HG03039 (cell line): ENCODE results near the gene AMBRA1.
"Not testable (repeated sequence)": the region's sequence is repeated elsewhere in the genome, so short reads cannot be mapped to it uniquely, and the experiment has no call there.

Experiments
- ATAC-seq: cut with Tn5 transposase; IDR thresholded peaks from one replicate; pipeline ENCODE4 v1.9.1; 2021; ENCODE audit warnings: mild to moderate bottlenecking, moderate library complexity; ENCODE audit not compliant: unreplicated experiment

AMBRA1 gene

GRCh38 chr11:46615756-46616155, 21.9 kb upstream of the AMBRA1 start:
- ATAC-seq, result no peak

DNA sequence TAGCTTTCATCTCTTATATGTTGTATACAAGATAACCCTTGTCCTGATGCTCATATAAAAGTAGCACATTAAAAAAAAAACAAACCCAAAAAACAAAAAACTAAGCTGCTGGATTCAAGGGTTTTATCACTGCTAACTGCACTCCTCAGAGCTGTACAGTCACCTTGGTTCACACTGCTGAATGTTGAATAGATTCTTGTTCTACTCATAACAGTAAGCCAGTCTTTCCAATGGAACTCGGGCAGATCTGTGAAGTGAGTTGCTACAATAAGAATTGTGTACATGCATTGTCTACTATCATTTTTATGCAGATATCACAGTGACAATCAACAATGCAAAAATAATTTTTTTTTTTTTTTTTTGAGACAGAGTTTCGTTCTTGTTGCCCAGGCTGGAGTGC, 18.5 kb upstream of the AMBRA1 start:
- ATAC-seq, result no peak

DNA sequence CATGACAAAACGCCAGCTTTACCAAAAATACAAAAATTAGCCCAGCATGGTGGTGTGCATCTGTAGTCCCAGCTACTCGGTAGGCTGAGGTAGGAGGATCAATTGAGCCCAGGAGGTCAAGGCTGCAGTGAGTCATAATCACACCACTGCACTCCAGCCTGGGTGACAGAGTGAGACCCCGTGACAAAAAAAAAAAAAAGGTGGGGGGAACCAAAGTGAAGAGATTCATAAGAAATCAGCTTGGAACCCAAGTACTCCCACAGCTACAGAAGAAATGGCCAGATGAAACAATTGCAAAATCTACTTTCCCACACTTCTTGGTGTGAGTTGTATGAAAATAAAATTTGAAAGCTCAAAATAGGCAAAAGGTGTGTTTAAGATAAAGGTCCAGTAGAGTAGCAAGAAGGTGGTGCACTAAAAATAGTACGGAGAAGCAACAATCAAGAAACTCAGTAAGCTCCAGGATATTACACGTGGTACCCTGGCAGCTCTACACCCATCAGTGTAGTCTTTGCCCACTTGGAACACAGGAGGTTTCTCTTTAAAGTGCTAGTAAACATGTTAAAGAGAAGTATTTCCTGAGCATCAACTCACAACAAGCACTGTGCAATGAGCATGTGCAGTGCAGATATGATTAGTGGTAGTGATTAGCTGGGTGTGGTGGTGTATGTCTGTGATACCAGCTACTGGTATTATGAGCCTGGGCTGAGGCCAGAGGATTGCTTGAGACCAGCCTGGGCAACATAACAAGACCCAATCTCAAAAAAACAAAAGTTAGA, 17.9 kb upstream of the AMBRA1 start:
- ATAC-seq, result no peak

- ATAC-seq, result no peak
Measured at GRCh38 chr11:46609386-46609785, 15.6 kb upstream of the AMBRA1 start.

DNA sequence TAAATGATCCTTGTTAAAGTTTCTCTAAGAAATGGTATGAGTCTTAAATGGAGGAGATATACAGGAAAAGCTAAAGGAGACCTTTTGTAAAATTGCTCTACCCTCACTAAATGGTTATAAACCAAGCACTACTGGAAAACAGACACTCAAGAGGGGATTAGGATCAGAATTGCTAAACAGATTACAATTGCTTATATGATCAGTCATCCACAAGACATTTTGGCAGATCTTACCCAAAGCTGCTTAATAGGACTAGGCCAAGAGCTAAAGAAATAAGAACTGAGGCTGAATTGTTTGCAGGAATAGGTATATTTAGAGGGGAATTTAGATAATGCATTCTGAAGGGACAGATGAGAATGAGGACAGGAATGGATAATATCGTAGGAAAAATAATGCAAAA, 13.7 kb upstream of the AMBRA1 start:
- ATAC-seq, result no peak

DNA sequence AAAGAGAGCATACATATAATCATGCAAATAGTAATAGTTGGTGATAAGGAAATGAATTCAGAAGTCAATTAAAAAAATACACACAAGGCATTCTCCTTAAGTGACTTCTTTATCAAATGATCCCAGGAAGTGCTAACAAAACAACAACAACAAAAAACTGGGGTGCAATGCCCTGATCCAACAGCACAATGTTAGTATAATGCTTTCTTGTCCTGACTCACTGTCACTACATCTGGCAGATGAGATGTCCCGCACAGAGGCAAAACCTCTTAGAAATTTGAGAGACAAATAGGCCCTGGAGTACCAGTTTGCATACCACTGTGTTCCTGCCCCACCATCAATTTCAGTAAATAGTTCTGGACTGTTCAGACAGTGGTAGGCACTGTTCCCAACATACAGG, 11.0 kb upstream of the AMBRA1 start:
- no peak for ATAC-seq

- no peak for ATAC-seq
Measured at GRCh38 chr11:46603704-46604308, 10.0 kb upstream of the AMBRA1 start.

GRCh38 chr11:46601129-46601528, 7.3 kb upstream of the AMBRA1 start:
- ATAC-seq, result no peak

- ATAC-seq, result no peak
Measured at GRCh38 chr11:46600194-46600960, 6.6 kb upstream of the AMBRA1 start.

- ATAC-seq, result no peak
Measured at GRCh38 chr11:46599340-46600193, 5.7 kb upstream of the AMBRA1 start.

DNA sequence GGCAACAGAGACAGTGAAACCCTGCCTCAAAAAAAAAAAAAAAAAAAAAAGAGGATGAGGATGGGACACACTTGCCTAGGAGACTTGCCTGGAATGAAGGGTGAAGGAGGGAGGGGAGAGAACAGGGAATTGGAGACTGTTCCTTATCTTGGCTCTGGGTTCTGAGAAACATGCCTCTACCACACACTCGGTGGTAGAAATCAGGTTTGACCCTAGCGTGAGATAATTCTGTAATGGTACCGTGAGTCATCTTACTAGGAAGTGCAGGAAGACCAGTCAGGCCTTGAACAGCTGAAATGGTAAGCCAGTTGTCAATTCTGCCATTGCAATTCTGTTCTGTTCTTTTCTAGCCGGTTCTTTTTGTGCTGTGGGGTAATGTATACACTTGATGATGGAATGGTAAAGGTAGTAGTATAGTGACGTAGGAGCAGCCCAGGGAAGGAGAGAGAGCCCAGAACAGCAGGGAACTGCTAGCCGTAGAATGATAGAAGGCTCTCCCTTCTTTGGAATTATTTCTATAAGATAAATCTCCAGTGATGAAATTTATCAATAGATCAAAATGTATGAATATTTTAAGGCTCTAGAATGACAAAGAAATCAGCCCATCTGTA, 3.9 kb upstream of the AMBRA1 start:
- no peak for ATAC-seq

GRCh38 chr11:46597155-46597554, 3.3 kb upstream of the AMBRA1 start:
- ATAC-seq, result no peak

GRCh38 chr11:46594785-46595184, 962 bp upstream of the AMBRA1 start:
- ATAC-seq, result no peak

GRCh38 chr11:46594374-46594700, 514 bp upstream of the AMBRA1 start:
- ATAC-seq, result no peak

DNA sequence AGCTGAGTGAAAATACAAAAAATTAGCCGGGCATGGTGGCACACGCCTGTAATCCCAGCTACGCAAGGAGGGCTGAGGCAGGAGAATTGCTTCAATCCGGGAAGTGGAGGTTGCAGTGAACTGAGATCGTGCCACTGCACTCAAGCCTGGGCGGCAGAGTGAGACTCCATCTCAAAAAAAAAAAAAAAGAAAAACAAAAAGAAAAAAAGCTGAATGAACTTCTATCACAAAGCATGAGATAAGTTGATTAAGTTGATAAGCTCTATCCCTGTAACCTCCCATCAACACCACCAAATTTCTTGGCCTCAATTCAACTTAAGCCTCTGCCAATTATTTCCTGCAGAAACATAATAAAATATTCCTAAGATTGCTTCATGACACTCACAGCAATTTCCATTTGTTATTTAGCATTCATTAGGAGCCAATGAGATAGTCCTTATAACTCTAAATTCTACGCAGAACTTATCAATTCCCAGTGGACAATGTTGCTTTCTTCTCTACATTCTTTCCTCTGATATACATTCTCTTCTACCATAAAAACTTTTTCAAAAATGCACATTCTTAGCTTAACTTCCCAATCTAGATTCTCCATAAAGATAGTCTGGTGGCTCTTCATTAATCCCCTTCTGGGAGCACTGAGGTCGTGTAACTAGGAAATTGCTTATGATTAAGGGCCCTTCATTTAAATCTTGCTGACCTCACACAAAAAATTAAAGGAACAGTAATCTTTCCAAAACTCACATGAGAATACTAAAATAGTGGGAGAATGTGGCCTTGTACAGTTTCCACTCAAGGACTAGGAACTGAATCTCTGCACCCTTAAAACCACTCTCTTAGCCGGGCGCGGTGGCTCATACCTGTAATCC, 2.9 kb downstream of the AMBRA1 start:
- no peak for ATAC-seq

GRCh38 chr11:46588915-46589314, 4.9 kb downstream of the AMBRA1 start:
- no peak for ATAC-seq

- ATAC-seq, result no peak
Measured at GRCh38 chr11:46588131-46588530, 5.7 kb downstream of the AMBRA1 start.

DNA sequence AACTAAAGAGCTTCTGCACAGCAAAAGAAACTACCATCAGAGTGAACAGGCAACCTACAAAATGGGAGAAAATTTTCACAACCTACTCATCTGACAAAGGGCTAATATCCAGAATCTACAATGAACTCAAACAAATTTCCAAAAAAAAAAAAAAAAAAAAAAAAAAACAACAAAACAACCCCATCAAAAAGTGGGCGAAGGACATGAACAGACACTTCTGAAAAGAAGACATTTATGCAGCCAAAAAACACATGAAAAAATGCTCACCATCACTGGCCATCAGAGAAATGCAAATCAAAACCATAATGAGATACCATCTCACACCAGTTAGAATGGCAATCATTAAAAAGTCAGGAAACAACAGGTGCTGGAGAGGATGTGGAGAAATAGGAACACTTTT, 10.3 kb downstream of the AMBRA1 start:
- ATAC-seq, result not testable (repeated sequence)

DNA sequence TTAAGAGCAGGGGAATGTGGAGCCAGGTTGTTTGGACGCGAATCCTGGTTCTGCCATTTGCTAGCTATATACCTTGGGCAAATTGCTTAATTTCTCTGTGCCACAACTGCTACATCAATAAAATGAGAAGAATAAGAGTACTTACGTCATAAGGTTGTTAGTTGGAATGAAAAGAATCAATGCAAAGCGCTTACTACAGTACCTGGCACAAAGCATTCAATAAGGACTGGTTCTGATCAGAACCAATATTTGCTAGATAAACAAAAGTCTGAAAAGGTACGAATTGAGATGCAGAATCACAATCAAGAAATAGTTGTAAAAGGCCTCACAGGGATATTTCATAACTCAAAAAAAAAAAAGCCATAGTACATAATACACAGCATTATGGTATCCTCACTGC, 11.2 kb downstream of the AMBRA1 start:
- no peak for ATAC-seq

- ATAC-seq, result no peak
Measured at GRCh38 chr11:46577058-46577457, 16.8 kb downstream of the AMBRA1 start.
